Left lobe of liver (tissue), 2 donors: ENCODE measurements around the gene NSD1. TPM values are rescaled to one million over a fixed set of nuclear protein-coding genes. Genes with fewer than 3 reads are reported as not detected.
A peak's percentile ranks its signal among the peaks of the same experiment; 100 is the strongest.
"Not testable (repeated sequence)": the region's sequence is repeated elsewhere in the genome, so short reads cannot be mapped to it uniquely, and the experiment has no call there.

ENCODE experiments used
- ATAC-seq: fragments of 200-7000 bp; cut with Tn5 transposase; one replicate; pipeline ENCODE4 v1.9.1; 2020; ENCODE audit warnings: mild to moderate bottlenecking, moderate library complexity
- DNase-seq: peaks from one replicate; pipeline ENCODE4 v3.0.0-alpha.2; 2020; ENCODE audit warnings: low spot score
- total RNA-seq: library from RNA; stranded (reverse); gene quantifications from one replicate; pipeline ENCODE4 v1.2.1, GENCODE V29; 2021
- donor health status: DM: no; HTN: no; CAD: no; lungs with moderate emphysema.
- donor health status: DM: no; HTN: yes; CAD: no.

NSD1 gene
- total RNA-seq, 1 donor from 2014 or later: 30.4 TPM

- no peak for DNase-seq
- no peak for ATAC-seq
Measured at GRCh38 chr5:177123789-177124485, 9.6 kb upstream of the NSD1 start.

GRCh38 chr5:177124486-177124991 is 9.0 kb upstream of the NSD1 start:
- no peak for ATAC-seq
- no peak for DNase-seq

GRCh38 chr5:177126771-177127170 is 6.8 kb upstream of the NSD1 start:
- no peak for DNase-seq

GRCh38 chr5:177128551-177128981 is 5.0 kb upstream of the NSD1 start:
- no peak for DNase-seq
- ATAC-seq: no peak

More at GRCh38 chr5:177126771-177127170, 6.8 kb upstream of the NSD1 start:
- ATAC-seq: no peak

- DNase-seq: no peak
Measured at GRCh38 chr5:177130211-177131018, 3.2 kb upstream of the NSD1 start.

GRCh38 chr5:177131019-177131320 is 2.6 kb upstream of the NSD1 start:
- ATAC-seq (no peak), DNase-seq (no peak)

More at GRCh38 chr5:177130211-177131018, 3.2 kb upstream of the NSD1 start:
- ATAC-seq: no peak

GRCh38 chr5:177131352-177132135 is 2.0 kb upstream of the NSD1 start:
- DNase-seq: no peak
- no peak for ATAC-seq

- DNase-seq (peak; percentile 50), ATAC-seq (peak; percentile 29)
Measured at GRCh38 chr5:177132136-177133095, 1.2 kb upstream of the NSD1 start.

GRCh38 chr5:177133853-177134696 is 502 bp downstream of the NSD1 start:
- ATAC-seq: peak; percentile 56
- DNase-seq: peak; percentile 62

GRCh38 chr5:177134697-177135225 is 1.2 kb downstream of the NSD1 start:
- ATAC-seq (no peak), DNase-seq (no peak)

- DNase-seq (no peak), ATAC-seq (no peak)
Measured at GRCh38 chr5:177140312-177140711, 6.7 kb downstream of the NSD1 start.

- DNase-seq: no peak
- ATAC-seq: no peak
Measured at GRCh38 chr5:177141496-177141895, 7.9 kb downstream of the NSD1 start.

- DNase-seq: no peak
- no peak for ATAC-seq
Measured at GRCh38 chr5:177142098-177142611, 8.6 kb downstream of the NSD1 start.

- ATAC-seq (no peak), DNase-seq (no peak)
Measured at GRCh38 chr5:177142778-177143177, 9.2 kb downstream of the NSD1 start.

GRCh38 chr5:177146891-177147638 is 13.5 kb downstream of the NSD1 start:
- no peak for DNase-seq
- ATAC-seq: no peak

GRCh38 chr5:177150061-177150460 is 16.5 kb downstream of the NSD1 start:
- DNase-seq, ATAC-seq: not testable (repeated sequence)

- DNase-seq: no peak
- no peak for ATAC-seq
Measured at GRCh38 chr5:177154003-177154643, 20.6 kb downstream of the NSD1 start.
